ENCODE measurements around the gene AR. TPM values are rescaled to one million over a fixed set of nuclear protein-coding genes. Genes with fewer than 3 reads are reported as not detected.

The AR gene
- total and polyA plus RNA-seq, 2 donors (not counting 1 experiment from before 2014, with no cell fraction given) = not detected

DNA sequence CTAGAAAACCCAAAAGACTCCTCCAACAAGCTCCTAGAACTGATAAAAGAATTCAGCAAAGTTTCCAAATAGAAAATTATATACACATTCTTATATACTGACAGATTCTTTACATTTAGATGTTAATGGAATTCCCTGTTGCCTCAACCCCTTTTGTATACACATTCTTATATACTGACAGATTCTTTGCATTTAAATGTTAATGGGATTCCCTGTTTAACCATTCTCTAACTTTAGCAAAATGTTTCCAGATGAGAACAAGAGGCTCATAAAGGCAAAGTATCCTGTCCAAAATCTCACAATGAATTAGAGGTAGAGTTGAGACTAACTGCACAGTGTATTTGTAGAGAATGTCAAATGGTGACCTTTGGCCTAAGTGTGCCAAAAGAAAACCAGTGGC lies 23.1 kb upstream of the AR start:
- ATAC-seq (ENCODE audit: low read depth) = no peak
- Histone ChIP-seq H3K27me3 (replicated peaks in 1 of 4; ENCODE audit: control extremely low read depth in 1 of 4, control insufficient read depth in 3 of 4, insufficient read depth in 4 of 4, low read length in 3 of 4) (no peaks in the 10 kb centered on the region), H3K9ac (ENCODE audit: low read length) (no peak overlapping the region), H3K27ac (ENCODE audit: low read length in 2 of 2) (no peak overlapping the region), H3K79me2 (ENCODE audit: control insufficient read depth, insufficient read depth, low read length) (no peaks in the 10 kb centered on the region), H3K4me1 (ENCODE audit: control insufficient read depth in 2 of 2, insufficient read depth in 2 of 2, low read length in 2 of 2) (no peaks in the 10 kb centered on the region), H2AFZ (ENCODE audit: insufficient read depth, low read depth, low read length, poor library complexity, severe bottlenecking) (no peak overlapping the region), H3K4me2 (replicated peaks; ENCODE audit: low read depth, low read length, poor library complexity, severe bottlenecking) (no peak overlapping the region), H3K4me3 (ENCODE audit: control extremely low read depth in 1 of 5, extremely low read depth in 1 of 5, insufficient read depth in 1 of 5, low read depth in 2 of 5, low read length in 4 of 5) (no peak overlapping the region), H3K36me3 (replicated peaks in 1 of 2; ENCODE audit: control extremely low read depth in 1 of 2, control insufficient read depth in 1 of 2, extremely low read depth in 1 of 2, insufficient read depth in 2 of 2, low read length in 1 of 2) (no peaks in the 10 kb centered on the region), H3K9me3 (ENCODE audit: control extremely low read depth in 1 of 3, control insufficient read depth in 2 of 3, insufficient read depth in 1 of 3, low read length in 2 of 3) (no peaks in the 10 kb centered on the region), H4K20me1 (ENCODE audit: control insufficient read depth, insufficient read depth, low read length, poor library complexity, severe bottlenecking) (no peaks in the 10 kb centered on the region)
- no peak for DNase-seq
- H3K4me1 Mint-ChIP-seq = no peaks in the 10 kb centered on the region
- no peaks in the 10 kb centered on the region for H3K9me3 Mint-ChIP-seq (ENCODE audit: insufficient read depth)
- ChIA-PET POLR2A (no interaction called here), CTCF (no interaction called here)
- no peak overlapping the region for H3K4me3 Mint-ChIP-seq
- H3K27ac Mint-ChIP-seq = no peak overlapping the region
- no peaks in the 10 kb centered on the region for H3K27me3 Mint-ChIP-seq
- TF ChIP-seq, protein P1, sequence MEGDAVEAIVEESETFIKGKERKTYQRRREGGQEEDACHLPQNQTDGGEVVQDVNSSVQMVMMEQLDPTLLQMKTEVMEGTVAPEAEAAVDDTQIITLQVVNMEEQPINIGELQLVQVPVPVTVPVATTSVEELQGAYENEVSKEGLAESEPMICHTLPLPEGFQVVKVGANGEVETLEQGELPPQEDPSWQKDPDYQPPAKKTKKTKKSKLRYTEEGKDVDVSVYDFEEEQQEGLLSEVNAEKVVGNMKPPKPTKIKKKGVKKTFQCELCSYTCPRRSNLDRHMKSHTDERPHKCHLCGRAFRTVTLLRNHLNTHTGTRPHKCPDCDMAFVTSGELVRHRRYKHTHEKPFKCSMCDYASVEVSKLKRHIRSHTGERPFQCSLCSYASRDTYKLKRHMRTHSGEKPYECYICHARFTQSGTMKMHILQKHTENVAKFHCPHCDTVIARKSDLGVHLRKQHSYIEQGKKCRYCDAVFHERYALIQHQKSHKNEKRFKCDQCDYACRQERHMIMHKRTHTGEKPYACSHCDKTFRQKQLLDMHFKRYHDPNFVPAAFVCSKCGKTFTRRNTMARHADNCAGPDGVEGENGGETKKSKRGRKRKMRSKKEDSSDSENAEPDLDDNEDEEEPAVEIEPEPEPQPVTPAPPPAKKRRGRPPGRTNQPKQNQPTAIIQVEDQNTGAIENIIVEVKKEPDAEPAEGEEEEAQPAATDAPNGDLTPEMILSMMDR (IDR thresholded peaks at IDR 0.05) = no peak
- no peak for TF ChIP-seq EZH2 (IDR thresholded peaks at IDR 0.05; ENCODE audit: borderline replicate concordance, insufficient read depth, low read depth, low read length, poor library complexity, severe bottlenecking)
- intact Hi-C loops (cut with micrococcal nuclease) = no loop called here

DNA sequence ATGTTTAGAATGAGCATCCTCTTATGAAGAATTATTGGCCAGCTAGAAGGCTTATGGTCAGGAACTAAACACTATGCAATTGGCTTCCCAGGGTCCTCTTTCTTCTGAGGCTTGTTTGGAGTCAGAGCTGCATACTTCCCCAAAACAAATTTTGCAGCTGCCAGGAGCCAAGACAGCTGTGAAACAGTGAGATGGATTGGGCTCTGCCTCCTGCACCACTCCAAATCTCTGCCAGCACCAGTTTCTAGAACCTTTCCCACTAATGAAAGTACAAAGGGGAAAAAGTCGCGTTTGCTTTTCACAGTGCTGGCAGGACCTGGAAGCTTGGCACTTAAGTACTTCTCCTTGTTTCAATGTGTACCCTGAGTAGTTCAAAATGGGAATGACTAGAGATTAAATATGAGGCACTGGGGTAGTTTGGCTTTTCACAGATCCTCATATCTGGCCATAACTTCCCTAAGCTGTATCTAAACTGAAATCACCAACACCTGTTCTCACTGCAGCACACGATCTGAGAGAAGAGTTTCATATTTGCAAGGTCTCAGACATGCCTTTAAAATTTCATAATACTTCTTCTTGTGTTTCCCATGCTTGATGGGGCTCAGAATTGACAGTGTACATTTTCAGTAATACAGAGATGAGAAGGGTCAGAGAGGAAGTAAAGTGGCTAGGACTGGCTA lies 20.7 kb upstream of the AR start:
- no peaks in the 10 kb centered on the region for H3K9me3 ChIP-seq (ENCODE audit: control extremely low read depth in 1 of 3, control insufficient read depth in 2 of 3, insufficient read depth in 1 of 3, low read length in 2 of 3)
- no peak overlapping the region for H3K4me2 ChIP-seq (replicated peaks; ENCODE audit: low read depth, low read length, poor library complexity, severe bottlenecking)
- no peak for TF ChIP-seq EZH2 (IDR thresholded peaks at IDR 0.05; ENCODE audit: borderline replicate concordance, insufficient read depth, low read depth, low read length, poor library complexity, severe bottlenecking)
- TF ChIP-seq, protein P1 (IDR thresholded peaks at IDR 0.05) = no peak
- no peak overlapping the region for H3K4me3 Mint-ChIP-seq
- H4K20me1 ChIP-seq (ENCODE audit: control insufficient read depth, insufficient read depth, low read length, poor library complexity, severe bottlenecking) = no peaks in the 10 kb centered on the region
- no peak overlapping the region for H2AFZ ChIP-seq (ENCODE audit: insufficient read depth, low read depth, low read length, poor library complexity, severe bottlenecking)
- no peaks in the 10 kb centered on the region for H3K4me1 Mint-ChIP-seq
- no peak overlapping the region for H3K4me3 ChIP-seq (ENCODE audit: control extremely low read depth in 1 of 5, extremely low read depth in 1 of 5, insufficient read depth in 1 of 5, low read depth in 2 of 5, low read length in 4 of 5)
- no peak overlapping the region for H3K9ac ChIP-seq (ENCODE audit: low read length)
- H3K79me2 ChIP-seq (ENCODE audit: control insufficient read depth, insufficient read depth, low read length) = no peaks in the 10 kb centered on the region
- no peaks in the 10 kb centered on the region for H3K36me3 ChIP-seq (replicated peaks in 1 of 2; ENCODE audit: control extremely low read depth in 1 of 2, control insufficient read depth in 1 of 2, extremely low read depth in 1 of 2, insufficient read depth in 2 of 2, low read length in 1 of 2)
- WGBS (ENCODE audit: insufficient coverage) = no CpG with 5 or more reads among the region's 3 CpGs
- ATAC-seq (ENCODE audit: low read depth) (no peak), DNase-seq (no peak)
- no peaks in the 10 kb centered on the region for H3K27me3 ChIP-seq (replicated peaks in 1 of 4; ENCODE audit: control extremely low read depth in 1 of 4, control insufficient read depth in 3 of 4, insufficient read depth in 4 of 4, low read length in 3 of 4)
- H3K27me3 Mint-ChIP-seq = no peaks in the 10 kb centered on the region
- H3K9me3 Mint-ChIP-seq (ENCODE audit: insufficient read depth) = no peaks in the 10 kb centered on the region
- intact Hi-C loops (cut with micrococcal nuclease) = no loop called here
- no peaks in the 10 kb centered on the region for H3K4me1 ChIP-seq (ENCODE audit: control insufficient read depth in 2 of 2, insufficient read depth in 2 of 2, low read length in 2 of 2)
- no peak overlapping the region for H3K27ac ChIP-seq (ENCODE audit: low read length in 2 of 2)
- H3K27ac Mint-ChIP-seq = no peak overlapping the region
- CTCF ChIA-PET = no interaction called here
- POLR2A ChIA-PET = no interaction called here

Data from B cell (primary cell).